ENCODE measurements around the gene MEGF11.

The MEGF11 gene

DNA sequence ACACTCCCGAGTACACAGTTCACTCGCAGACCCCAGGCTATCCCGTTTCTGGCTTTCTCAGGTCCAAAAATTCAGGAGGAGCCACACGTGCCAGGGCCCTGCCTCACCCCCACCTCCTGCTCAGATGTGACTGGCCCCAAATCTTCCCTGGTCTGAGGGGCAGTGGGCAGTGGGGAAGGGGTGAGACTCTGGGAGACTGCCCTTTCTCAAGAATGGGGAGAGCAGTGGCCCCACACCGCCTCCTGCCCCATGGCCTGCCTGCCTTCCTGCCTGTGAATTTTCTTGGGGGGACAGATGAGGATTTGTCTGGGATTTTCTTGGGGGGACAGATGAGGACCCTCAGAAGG, 174.6 kb downstream of the MEGF11 start:
- DNase-seq: no peak

- DNase-seq: no peak
Observed at GRCh38 chr15:66078196-66078928, 175.2 kb downstream of the MEGF11 start.

DNA sequence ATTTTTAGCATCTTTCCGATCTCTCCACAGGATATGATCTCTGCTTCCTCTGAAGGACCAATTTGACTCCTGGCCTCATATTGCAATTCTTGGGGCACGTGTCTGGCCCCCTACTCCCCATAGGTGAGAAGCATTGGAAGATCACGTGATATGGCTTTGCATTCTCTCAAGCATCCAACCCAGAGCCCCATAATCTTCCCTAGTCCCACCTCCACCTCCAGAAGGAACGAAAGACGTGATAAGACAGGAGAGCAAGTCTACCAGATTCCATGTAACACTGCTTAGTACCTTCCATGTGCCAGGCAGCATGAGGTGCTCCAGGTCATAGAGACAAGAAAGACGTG, 176.3 kb downstream of the MEGF11 start:
- no peak for DNase-seq

DNA sequence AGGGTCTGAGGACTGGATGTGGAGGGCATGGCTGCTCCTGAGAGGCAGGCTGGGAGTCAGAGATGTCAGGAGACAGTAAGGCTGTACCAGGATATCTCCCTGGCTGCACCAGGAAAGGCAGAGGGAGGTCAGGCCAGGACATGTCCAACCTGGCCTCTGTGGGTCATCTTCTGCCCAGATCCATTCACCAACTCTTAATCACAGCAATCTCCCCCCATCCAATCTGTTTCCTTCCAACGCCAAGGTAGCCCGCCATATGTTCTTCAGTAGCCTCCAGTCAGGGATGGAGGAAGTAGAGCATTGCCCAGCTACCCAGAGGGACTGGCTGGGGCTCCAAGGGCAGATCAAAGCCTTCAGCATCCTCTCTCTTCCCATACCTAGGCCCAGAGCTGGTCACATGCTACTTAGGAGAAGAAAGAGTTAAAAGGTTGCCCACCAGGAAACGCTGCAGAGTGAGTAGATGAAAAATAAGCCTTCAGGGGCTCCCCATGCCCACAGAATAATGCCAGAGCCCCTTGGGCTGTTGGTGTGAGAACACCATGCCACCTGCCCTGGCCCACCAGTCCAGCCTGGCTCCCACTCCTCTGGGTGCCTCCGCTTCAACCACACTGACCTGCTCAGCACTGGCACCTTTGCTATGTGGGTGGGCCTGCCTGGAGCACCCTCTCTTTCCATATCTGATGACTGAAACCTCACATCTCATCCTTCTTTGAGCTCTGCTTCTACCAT, 176.8 kb downstream of the MEGF11 start:
- no peak for DNase-seq

DNA sequence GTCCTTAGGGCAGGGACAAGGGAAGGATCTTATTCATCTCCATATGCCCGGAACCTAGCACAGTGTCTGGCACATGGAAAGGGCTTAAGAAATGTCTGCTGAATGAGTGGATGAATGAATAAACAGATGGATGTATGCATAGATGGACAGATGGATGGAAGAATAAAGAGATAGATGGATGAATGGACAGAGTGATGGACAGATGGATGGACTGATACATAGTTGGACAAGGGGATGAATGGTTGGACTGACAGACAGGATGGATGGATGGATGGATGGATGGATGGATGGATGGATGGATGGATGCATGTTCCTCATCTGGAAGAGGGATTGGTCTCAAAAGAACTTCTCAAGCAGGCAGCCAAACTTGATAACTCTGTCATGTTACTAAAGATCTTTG, 177.6 kb downstream of the MEGF11 start:
- no peak for DNase-seq

DNA sequence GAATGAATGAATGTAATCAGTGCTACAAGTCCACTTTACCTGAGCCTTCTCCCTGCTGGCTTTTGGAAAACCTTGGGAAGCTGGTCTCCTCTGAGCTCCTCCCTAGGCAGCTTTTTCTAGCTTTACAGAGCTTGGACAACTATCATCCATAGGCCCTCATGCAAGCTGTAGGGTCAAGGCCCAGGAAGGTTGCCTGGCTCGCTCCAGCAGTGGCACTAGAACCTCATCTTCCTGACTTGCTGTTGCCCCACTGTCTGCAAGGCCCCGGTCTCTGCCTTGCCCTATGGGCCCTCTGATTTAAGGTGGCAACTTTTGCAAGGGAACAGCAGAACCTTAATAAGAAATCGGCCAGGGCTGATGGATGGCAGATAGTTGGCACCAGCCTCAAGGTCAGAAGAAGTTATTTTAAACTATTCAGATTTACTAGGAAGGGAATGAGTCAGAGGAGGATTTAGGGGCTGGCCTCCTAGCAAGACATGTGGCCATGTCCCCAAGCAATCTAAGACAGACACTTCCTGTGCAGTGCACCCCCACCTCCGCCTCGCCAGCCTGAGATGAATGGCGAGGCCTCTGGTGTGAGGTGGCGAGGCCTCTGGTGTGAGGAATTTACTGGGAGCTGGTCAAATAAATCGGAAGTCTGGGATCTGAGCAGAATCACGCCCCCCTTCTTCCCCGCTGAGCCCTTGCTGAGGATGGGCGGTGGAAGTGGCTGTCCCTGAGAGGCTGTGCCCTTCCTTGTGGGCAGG, 180.8 kb downstream of the MEGF11 start:
- no peak for DNase-seq

DNA sequence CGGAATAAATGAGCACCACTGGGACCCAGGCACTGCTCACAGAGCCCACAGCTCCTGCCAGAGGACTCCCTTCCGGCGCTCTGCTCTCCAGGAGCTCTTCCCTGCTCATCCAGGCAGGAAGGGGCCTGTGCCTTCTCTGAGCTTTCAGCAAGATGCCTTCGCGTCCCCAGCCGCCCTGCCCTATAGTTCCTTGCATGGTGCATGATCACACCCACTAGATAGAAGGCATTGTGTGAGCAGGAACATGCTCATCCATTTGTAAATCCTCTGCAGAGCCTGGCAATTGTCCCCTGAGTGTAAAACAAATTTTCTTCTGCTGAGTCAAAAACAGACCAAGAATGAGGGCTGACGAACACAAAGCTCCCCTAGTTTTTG, 181.6 kb downstream of the MEGF11 start:
- DNase-seq: no peak

DNA sequence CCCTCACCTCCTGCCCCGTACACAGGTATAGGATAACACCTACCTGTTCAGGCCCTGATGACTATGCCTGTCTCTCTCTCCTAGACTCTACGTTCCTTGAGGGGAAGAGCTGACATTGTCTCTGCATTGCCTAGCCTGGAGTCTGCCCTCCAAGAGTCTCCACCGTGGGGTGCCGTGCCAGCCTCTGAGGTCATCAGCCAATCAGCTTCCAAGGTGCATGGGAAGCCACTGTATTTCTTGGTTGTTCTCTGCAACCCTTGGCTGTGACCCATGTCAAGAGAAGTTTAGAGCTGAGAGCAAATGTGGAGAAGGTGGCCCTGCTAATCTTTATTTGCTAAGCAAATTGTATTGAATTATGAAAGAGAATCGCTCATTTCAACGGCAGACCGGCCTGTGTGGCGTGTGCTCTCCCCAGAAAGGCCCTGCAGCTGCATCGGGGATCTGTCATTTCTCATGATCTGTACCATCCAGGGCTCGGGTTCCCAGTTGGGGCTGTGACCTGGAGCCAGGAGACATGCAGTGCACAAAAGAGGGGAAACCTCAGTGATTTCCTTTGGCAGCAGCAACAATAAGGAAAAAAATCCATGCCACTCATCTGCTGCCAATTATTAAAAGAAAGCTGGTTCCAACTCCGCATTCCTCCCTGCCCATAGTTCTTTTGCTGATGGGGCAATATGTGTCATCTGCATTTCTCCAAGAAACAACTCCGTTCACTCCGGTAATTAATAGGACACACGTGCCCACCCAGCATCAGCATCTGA, 182.2 kb downstream of the MEGF11 start:
- DNase-seq: no peak

DNA sequence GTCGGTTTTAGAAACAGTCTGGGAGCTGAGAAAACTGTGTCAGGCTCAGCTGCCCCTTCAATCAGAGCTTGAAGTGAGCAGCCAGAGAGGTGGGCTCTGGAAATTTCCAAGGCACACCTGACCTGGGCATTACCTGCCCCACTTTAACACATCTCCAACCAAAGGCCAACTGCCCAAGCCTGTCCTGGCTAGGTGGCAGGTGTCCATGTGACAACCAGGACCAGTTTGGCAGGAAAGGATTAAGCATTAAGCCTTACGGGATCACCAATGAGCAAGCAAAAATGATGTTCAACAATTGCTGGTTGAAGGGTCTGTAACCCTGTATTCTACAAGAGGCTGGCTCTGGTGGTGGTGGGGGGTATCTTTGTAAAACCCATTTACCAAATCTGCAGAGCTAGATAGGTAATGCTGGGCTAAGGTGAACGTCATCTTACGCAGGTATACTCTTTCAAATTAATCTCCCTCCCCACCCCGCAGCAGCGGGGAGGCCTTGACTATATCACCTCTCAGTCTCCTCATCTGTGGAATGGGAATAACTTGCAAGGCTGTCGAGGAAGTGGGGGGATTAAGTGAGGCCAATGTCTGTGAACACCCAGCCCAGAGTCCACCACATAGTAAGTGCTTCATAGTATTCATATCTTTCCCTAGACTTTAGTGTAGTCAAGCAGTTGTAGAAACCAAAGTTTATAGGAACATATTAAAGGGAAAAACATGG, 183.2 kb downstream of the MEGF11 start:
- no peak for DNase-seq

- DNase-seq: no peak
Observed at GRCh38 chr15:66069751-66070150, 183.8 kb downstream of the MEGF11 start.

GRCh38 chr15:66068801-66069200, 184.7 kb downstream of the MEGF11 start:
- DNase-seq: no peak

GRCh38 chr15:66067687-66068086, 185.9 kb downstream of the MEGF11 start:
- DNase-seq: no peak

GRCh38 chr15:66066481-66066880, 187.1 kb downstream of the MEGF11 start:
- DNase-seq: no peak

DNA sequence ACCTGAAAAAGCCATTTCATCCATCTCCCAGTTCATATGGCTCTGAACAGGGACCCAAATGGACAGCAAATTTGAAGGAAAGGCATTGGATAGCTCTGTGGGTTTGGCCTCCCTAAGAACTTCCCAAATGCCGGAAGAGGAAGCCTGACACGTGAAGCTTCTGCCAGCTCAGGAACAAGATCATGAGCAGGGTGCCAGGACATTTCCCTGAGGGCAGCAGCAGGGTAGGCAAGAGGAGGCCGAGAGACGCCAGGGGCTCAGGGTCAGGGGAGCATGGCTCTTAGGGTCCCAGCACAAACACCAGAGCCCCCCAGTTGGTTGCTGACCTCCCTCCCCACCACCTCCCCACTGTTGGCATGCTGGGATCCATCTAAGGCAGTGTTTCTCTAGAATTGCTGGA, 187.5 kb downstream of the MEGF11 start:
- DNase-seq: no peak

DNA sequence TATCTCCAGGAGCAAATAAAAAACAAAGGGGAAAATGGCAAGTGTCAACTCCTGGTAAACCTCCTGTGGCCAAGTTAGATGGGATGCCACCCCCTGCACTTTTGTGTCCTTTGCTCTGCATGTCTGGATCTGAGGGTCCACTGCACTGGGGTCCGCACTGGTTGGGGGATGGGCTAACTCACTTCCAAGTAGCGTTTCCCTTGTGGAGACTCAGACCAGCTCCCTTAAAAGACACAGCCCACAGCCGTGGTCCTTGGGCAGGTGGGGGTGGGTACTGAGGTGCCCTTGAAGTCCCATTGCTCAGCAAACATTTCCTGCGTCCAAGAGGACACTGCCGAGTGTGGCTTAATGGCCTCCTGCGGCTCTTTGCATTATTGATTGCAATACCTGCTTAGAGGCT, 188.2 kb downstream of the MEGF11 start:
- DNase-seq: no peak

DNA sequence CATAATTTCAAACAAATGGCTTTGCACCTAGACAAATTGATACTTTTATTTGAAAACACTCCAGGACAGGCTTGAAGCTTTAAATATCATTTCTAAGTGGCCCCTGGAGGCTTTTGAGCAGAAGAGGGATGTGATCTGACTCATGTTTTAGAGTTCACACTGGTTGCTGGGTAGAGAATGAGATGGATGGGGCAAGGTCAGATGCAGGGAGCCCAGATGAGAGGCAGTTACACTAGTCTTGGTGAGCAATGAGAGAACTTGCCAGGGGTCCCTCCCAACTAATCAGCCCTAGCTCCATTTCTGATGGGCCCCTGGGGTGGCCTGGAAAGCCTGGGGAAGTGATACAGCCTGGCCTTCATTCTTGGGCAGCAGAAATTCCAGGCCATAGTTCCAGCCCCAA, 190.4 kb downstream of the MEGF11 start:
- DNase-seq: no peak

DNA sequence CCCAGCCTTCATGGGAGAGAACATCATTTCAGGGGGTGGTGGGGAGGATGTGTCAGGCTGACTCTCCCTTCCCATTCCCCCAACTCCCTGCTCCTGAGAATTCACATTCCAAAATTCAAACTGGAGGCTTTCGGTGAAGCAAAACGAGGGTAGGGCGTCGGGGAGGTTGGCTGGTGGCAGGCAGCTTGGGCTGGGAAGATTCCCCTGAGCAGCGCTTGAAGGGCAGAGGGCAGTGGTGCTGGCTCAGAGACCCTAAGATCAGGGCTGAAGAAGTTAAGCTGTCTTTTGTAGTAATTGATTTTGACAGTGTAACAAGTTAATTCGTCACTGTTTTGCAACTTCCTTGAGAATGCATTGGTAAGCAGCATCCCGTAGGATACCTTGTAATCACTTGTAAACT, 196.5 kb downstream of the MEGF11 start:
- DNase-seq: no peak

GRCh38 chr15:66053991-66054390, 199.6 kb downstream of the MEGF11 start:
- DNase-seq: no peak

- no peak for DNase-seq
Observed at GRCh38 chr15:66051833-66052232, 201.7 kb downstream of the MEGF11 start.

DNA sequence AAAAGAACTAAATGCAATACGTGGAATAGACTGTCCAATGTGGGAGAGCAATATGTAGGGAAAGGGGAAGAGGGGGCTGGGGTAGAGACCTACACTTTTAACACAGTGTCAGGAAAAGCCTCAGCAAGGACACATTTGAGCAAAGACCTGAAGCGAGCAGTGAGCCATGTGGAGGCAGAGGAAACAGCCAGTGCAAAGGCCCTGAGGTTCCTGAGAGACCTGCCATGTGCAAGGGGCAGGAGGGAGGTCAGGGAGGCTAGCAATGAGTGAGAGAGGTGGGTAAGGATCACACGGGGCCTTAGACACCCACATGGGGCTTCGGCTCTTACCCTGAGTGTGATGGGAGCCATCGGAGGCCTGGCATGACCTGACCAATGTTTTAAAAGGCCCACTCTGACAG, 203.3 kb downstream of the MEGF11 start:
- DNase-seq: no peak

GRCh38 chr15:66049353-66049752, 204.2 kb downstream of the MEGF11 start:
- DNase-seq: no peak

GRCh38 chr15:66047321-66048024, 206.1 kb downstream of the MEGF11 start:
- no peak for DNase-seq

Measured in inflammatory macrophage treated with lipopolysaccharide for 4 hours (primary cell).